Measurements from ENCODE around the gene PITPNM3.

The PITPNM3 gene

DNA sequence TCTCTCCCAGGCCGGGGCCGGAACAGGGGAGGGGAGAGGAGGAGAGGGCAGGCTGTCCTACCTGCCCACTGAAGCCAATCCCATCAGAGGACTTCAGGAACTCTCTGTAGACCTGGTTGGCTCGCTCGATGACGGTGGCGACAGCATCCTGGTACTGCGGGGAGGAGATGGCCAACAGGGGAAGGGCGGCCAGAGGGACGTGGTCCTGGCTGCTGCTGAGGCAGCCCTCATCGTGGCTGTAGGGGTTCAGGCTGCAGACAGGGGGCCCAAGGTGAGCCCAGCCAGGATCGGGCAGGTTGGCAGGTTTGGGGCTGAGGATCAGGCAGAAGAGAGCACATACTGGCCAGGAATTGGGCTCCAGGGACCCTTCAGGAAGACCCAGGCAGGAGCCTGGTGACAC lies 77.9 kb downstream of the PITPNM3 start:
- no peak for DNase-seq (ENCODE audit: low spot score)

DNA sequence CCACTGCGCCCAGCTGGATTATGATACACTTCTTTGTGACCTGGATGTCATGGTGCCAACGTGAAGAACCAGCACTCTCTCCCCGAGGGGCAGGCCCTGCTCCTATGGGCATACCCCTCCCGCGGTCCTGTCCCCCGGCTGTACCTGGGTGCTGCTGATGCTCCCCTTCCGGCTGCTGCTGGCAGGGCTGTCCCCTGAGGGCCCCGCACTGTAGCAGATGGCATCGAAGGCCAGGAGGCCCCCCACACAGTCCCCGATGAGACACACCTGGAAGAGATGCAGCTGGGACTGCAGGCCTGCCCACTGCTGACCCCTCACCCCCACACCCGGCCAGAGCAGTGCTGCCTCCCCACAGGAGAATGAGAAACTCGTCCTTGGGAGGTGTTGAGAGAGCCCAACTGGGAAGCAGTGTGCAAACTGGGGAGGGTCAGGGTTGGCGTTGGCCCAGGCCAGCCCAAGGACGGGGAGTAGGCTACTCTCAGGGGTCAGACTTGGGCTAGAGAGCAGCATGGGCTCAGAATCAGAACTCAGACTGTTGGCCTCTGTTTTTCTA lies 78.4 kb downstream of the PITPNM3 start:
- DNase-seq (ENCODE audit: low spot score): no peak

DNA sequence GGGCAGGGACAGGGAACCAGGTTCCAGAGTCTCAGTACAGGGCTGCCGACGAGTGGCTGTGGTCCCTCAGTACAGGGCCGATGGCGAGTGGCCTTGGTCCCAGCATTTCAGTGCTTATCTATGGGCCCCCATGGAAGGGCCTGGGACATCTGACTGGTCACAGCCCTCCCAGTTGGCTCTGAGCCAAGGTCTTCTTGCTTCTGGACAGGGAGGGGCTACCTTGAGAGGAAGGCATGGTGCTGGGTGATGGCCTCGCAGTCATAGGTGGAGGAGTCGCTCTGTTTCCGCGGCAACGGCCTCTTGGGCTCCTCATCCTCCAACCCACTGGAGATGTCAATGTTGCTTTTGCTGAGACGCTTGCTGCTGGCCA lies 79.6 kb downstream of the PITPNM3 start:
- no peak for DNase-seq (ENCODE audit: low spot score)

DNA sequence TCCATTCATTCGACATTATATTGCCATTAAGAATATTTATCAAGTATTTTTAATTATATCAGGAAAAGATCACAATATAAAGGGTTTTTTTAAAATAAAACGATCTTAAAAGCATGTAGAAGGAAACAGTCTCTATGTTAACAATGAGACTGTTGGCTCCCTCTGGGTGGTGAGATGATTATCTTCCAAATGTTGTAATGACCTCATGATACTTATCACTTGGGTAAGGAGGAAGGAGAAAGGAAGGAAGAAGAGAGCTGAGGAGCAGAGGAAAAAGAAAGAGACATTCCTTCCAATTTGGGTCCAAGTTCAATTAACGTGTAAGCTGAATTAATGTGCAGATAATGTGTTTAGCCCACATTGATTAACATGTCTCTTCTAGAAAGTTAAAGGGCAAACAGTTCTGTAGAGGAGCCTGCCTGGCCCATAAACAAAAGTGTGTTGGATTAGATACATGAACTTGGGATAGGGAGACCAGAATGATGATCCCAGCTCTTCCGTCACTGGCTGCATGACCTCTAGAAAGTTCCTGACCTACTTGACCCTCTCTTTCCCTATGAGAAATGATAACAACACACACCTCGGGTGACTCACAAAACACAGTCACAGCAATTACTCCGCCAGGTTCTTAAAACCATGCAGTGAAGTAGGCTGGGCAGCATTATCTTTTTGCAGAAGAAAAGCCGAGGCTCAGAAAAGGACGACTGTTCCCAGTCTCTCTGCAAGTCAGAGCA lies 80.1 kb downstream of the PITPNM3 start:
- no peak for DNase-seq (ENCODE audit: low spot score)

DNA sequence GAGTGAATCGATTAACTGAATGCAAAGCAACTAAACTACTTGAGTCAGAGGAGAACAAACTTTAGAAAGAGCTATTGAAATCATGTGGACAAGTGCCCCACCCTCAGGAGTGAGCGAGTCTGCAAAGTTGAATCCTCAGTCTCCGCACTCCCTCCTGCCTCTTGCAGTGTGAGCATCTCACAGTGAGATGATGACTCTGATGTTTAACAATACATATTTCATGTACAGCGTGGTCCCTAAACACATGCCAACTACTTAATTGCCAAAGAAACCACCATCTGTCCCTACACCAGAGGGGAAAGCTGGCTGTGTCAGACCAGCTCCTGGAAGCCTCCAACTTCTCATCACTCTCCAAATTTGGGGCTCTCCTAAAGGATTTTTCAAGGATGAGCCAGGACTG lies 80.9 kb downstream of the PITPNM3 start:
- no peak for DNase-seq (ENCODE audit: low spot score)

DNA sequence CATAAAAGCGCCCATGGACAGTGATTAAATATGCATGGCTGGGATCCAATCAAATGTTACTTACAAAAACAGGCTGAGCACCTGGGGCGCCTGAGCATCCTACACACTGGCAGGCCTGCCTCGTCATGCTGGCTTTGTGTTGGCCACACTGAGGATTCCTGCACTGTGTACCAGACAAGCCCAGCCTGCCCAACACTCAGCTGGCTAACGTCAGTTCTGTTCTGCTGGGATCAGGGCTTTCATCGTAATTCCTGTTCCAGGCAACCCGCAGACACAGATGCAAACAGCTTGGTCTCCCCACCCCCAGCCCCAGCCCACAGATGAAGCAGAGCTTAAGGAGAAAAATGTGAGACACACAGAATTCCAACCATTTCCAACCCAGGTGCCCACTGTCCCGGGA lies 81.4 kb downstream of the PITPNM3 start:
- DNase-seq (ENCODE audit: low spot score): no peak

DNA sequence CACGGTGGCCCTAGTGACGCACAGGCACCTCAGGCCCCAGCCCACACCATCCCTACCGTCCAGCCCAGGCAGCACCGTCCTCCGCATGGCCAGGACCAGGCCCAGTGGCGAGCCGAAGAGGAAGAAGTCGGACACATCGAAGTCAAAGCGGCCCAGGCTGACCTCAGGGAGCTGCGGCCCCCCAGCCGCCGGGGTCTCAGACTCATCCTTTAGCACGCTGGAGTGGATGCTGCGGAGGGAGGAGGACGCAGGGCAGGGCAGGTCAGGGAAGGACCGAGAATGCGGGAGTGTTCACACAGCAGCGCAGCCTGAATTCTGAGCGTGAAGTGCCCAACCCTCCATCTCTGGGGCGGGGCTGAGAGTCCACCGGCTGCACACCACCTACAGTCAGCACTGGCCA lies 82.0 kb downstream of the PITPNM3 start:
- DNase-seq (ENCODE audit: low spot score): no peak

DNA sequence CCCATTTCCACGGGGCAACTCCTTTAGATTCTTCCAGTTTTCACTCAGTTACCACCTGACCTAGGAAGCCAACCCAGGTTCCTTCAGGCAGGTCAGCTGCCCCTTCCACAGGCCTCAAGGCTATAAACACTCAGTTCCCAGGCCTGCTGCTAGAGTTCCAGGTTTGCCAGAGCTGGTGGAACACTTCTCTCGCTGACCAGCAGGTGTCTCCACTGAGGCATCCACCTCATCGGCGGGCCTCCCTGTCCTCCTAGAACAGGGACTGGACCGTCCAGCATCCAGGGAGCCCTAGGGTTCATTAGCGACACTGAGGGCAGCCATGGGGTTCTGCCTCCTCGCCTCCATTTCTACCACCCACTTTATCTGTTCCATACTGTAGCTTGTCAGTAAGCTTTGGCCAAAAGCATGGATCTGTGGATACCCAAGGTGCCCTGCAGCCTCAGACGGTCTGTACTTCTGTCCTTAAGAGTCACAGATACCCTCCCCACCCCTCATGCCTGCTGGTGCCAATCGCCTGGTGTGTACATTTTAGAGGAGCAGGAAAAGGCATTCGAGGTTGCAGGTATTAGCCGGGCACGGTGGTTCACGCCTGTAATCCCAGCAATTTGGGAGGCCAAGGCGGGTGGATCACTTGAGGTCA lies 83.1 kb downstream of the PITPNM3 start:
- peak; percentile 90 for DNase-seq (ENCODE audit: low spot score)

DNA sequence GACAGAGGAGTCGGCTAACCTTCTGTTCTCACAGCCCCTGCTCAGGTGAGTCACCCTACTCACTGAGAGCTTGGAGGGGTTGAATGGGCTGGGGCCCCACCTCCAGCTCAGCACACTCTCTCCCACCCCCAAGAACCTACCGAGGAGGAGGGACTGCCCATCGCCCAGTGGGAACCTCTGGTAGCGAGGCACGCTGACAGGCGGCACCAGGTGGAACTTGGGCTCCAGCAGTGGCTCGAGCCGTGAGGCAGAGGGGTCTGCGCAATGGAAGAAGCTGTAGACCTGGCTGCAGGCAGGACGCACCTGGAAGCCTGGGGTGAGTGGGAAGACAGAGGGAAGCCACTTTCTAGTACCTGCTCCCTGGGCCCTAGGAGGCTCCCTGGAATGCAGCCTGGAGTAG lies 83.8 kb downstream of the PITPNM3 start:
- DNase-seq (ENCODE audit: low spot score): no peak

DNA sequence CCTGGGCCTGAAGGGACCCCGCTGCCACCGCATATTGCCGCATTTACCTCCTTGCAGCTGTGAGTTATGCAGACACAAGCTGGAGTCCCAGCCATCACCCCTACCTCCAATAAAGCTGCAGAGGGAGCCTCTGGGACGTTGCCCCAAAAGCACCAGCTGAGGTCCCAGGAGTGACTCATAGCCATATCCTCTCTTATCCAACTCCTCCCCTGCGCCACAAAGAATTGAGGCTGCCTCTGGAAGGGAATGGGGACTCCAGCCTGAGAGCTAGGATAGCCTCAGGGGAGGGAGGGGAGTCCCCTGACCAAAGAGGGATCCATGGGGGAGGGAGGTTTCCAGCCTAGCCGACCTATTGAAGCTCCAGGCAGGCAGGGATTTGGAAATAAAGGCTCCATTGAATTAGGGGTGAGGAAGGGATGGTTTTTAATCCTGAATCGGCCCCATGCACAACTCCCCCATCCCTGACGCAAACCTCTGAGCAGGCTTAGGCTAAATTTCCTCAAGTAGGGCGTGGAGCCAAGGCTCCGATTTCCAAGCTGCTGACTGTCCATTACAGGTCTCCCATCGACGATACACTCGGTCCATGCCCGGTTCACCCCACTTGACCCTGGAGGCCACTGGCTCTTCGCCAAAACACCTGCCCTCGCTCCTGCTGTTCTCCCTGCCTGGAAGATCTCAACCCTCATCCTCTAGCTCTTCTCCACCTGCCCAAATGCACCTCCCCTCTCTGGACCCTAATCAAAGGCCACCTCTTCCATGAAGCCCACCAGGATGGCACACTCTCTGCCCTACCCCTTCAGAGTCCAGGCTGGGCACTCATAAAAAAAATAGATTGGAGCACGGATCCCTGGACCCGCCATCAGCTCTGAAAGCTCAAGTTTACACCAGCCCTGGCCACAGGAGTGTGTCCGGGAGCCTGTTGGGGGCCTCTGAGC lies 84.6 kb downstream of the PITPNM3 start:
- DNase-seq (ENCODE audit: low spot score): no peak

DNA sequence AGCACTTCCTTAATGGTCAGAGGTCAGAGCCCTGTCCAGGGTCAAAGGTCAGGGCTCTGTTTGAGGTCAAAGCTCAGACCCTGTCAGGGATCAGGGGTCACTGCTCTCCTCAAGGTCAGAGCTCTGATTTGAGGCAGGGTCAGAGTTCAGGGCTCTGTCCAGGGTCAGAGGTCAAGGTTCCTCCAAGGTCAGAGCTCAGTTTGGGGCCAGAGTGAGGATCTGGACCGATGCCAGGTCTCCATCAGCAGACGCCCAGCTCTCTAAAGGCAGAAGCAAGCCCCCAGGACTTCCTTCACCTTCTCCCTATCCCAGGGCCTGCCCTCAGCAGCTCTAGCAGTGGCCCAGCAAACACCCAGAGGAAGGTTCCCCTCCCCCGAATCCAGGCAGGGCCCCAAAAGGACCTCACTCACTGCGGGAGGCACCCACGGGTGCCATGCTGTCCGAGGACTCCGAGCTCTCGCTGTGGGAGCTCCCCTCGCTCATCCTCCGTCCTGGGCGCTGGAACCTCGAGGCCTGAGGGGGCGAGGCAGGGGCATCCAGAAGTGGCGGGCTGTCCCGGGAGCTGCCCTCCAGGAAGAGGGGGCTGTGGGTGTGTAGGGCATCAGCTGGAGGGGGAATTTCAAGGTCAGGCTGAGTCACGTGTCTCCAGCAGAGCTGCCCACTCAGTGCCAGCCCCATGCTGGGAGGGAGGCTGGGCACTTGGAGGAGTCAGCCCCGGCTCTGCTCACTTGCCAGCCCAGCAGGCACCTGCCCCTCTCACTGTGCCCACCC lies 85.4 kb downstream of the PITPNM3 start:
- no peak for DNase-seq (ENCODE audit: low spot score)

DNA sequence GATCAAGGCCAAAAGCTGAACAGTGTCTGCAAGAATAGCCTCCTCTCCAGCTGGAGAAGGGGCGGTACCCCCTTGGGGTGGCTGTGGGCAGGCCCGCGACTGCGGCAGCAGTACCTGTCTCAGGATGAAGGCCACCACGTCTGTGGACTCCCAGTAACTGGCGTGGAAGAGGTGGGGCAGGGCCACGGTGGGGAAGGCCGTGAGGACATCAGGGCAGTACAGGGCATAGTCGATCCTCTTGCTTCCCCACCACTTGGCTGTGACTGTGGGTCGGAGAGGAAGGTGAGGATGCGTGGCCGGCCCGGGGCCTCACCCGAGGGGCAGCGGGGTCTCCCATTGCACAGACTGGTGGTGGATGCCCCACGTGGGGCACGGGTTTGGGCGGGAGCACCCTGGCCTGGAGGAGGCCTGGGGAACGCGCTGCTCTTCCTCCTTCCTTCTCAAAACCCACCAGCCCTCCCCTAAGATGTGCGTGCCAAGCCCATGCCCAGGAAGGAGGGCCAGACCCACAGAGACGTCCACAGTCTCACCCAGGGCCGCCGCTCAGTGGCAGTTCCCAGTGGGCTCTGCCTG lies 86.1 kb downstream of the PITPNM3 start:
- DNase-seq (ENCODE audit: low spot score): no peak

DNA sequence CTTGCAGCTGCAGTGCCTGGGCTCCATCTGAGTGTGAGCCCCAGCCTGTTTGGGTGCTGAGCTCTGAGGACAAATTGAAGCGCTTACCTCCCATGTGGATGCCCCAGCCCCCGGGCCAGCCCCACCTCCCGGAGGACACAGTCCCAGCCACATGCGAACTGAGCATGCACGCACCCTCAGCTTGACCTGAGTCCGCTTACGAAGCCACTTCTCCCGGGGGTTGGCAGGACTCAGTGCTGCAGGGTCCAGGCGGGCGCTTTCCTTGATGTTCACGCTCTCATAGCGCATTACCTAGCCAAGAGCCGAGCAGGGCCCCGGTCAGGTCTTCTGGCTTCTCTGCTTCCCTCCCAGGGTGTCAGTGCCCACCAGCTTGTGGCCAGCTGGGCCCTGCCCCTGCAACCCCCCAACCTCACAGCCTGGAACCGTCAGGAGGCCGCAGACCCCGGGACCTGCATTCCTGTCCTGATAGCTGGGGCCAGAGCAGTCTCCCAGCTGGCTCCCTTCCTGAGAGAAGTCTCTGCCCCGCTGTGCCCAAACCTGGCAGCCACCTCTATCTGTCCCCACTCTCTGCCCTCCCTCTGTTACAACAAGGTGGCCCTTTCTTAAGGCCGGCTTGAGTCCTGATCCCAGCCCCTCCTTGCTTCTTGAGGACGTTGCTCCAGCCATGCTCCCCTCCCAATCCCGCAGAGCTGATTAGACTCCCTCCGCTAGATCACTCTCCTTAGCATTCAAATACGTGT lies 88.1 kb downstream of the PITPNM3 start:
- no peak for DNase-seq (ENCODE audit: low spot score)

DNA sequence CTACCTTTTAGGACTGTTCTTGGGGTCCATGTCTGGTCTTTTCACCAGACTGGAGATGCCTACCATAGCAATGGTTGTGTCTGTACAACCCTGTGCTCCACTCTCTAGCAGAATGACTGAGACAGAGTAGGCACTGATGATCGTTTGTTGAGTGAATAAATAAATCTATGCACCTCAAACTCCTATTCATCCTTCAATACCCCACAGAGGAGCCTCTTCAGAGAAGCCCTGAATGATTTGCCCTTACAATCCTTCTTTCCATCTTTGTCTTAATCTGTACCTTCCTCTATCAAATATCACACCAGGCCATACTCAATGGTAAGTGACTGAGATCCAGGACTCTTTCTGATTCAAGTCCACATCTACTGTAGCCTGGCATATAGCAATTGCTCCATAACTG lies 88.8 kb downstream of the PITPNM3 start:
- no peak for DNase-seq (ENCODE audit: low spot score)

DNA sequence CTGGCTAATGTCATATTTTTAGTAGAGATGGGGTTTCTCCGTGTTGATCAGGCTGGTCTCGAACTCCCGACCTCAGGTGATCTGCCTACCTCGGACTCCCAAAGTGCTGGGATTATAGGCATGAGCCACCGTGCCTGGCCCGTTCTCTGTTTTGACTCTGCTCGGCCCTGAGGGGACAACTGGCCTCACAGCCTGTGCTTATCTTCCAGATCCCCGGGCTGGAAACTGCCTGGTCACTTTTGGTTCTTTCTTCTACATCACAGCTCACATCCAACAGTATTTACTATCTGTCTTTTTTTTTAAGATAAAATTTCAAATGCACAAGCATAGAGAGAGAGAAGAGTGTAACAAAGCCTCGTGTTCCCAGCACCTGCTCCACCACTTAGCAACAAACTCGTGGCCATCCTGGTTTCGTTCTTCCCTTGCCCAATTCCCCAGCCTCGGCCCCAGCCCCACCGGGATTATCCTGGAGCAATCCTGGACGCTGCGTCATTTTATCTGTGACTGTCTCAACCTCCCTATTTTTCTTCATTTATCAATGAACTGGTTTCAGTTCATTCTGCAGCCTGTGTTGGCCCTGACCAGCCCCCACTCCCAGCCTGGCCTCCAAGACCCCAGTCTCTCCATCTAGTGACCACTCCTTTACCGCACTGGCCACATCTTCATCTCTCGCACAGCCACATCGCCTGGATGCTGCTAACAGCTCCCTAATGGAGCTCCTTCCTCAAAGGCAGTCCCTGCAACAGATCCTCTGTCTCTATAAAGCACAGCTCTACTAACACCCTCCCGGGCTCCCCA lies 91.0 kb downstream of the PITPNM3 start:
- DNase-seq (ENCODE audit: low spot score): no peak

DNA sequence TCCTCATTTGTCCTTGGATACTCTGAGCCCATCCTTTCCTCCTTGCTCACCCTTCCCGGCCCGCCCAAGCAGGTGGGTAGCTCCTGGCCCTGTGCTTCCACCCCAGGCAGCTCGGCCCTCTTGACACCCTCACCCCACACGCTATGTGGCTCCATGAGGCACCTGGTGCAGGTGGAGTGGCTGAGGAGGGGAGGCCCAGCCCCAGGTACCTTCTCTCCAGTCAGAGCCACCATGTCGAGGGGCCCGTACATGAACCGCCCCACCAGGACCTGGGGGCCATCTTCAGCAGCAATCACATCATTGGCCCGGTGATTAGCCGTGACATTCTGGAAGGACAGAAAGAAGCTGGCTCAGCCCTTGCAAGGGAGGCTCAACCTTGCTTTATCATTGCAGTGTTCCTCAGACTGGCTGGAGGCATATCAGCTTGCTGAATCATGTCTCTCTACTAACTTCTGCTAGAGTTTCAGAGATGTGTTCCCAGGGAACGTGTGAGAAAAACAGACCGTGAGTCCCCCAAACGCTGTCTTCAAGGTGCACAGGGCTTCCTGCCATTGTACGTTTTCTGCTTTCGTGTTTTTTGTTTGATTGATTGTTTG lies 91.8 kb downstream of the PITPNM3 start:
- DNase-seq (ENCODE audit: low spot score): no peak

DNA sequence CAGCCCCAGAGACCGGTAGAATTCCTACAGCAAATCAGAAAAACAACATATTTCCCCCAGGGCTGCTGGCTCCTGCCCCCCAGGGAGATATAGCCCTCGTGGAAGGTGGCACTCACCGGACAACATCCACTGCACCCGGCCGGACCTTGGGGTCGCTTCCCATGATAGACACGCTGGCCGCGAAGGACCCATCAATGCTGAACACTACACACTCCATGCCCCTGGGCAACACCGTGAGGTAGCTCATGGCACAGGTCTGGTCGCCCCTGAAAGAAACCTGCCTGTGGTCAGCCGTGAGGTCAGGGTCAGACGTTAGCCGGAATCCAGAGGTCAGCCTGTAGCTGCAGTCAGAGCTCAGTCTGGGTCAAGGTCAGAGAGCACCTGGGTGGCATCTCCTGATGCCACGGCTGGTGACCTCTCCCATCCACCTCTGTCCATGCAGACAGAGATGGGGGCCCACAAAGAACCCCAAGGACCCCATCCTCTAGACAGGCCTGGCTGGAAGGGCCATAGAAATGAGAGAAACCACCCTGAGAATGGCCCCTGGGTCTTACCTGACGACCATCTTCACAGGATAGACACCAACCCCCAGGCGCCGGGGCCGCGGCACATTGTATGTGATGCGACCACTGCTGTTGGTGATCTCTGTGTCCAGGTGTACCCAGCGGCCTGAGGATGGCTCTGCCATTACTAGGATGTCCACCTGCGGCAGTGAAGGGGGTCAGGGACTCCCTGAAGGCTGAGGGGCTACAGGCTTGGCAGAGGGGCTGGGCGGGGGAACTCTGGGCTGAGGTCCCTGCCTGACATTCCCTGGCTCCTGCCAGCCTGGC lies 92.5 kb downstream of the PITPNM3 start:
- no peak for DNase-seq (ENCODE audit: low spot score)

DNA sequence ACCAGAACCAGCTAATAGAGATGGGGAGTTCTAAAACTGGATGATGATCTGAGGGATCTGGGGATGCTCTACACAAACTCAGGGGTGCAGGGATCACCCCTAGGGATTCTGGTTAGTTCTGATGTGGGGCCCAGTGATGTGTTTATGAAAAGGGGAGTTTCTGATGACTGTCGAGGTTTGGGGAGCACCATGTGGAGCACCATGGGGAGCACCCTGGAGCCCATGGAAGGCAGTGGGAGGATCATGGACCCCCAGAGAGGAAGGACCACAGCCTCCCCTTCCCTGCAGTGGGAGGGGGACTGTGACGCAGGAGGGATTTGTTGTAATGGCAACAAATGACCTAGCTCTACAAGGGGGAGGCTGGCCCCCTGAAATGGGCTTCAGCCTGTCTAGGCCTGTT lies 93.7 kb downstream of the PITPNM3 start:
- no peak for DNase-seq (ENCODE audit: low spot score)

Data from HuH-7 (cell line).